PFSK-1 (cell line): ENCODE data around the gene GPR161.

Experiments used
- POLR2AphosphoS5 ChIP-seq: IDR thresholded peaks from 2 replicates; pipeline ENCODE4 v1.6.1; 2012; ENCODE audit warnings: low read depth, mild to moderate bottlenecking, control low read depth, low read length, moderate library complexity
- TAF1 ChIP-seq: IDR thresholded peaks from 2 replicates; pipeline ENCODE4 v1.6.1; 2012; ENCODE audit warnings: low read length, control low read depth, borderline replicate concordance; ENCODE audit not compliant: insufficient read depth
- TF ChIP-seq, protein P1 (sequence below), 2 experiments: IDR thresholded peaks; 2 replicates each; pipeline versions ENCODE4 v1.6.1 to v1.8.0; 2011 to 2012; ENCODE audit warnings: low read depth in 2 of 2, low read length in 2 of 2, control low read depth in 1 of 2, inconsistent platforms in 1 of 2, mild to moderate bottlenecking in 1 of 2, moderate library complexity in 1 of 2; ENCODE audit not compliant: insufficient read depth in 1 of 2

GRCh38 chr1:168032029-168032428 is 104.7 kb downstream of the GPR161 start:
- TF ChIP-seq POLR2AphosphoS5 (no peak), TAF1 (no peak)
- TF ChIP-seq, protein P1, sequence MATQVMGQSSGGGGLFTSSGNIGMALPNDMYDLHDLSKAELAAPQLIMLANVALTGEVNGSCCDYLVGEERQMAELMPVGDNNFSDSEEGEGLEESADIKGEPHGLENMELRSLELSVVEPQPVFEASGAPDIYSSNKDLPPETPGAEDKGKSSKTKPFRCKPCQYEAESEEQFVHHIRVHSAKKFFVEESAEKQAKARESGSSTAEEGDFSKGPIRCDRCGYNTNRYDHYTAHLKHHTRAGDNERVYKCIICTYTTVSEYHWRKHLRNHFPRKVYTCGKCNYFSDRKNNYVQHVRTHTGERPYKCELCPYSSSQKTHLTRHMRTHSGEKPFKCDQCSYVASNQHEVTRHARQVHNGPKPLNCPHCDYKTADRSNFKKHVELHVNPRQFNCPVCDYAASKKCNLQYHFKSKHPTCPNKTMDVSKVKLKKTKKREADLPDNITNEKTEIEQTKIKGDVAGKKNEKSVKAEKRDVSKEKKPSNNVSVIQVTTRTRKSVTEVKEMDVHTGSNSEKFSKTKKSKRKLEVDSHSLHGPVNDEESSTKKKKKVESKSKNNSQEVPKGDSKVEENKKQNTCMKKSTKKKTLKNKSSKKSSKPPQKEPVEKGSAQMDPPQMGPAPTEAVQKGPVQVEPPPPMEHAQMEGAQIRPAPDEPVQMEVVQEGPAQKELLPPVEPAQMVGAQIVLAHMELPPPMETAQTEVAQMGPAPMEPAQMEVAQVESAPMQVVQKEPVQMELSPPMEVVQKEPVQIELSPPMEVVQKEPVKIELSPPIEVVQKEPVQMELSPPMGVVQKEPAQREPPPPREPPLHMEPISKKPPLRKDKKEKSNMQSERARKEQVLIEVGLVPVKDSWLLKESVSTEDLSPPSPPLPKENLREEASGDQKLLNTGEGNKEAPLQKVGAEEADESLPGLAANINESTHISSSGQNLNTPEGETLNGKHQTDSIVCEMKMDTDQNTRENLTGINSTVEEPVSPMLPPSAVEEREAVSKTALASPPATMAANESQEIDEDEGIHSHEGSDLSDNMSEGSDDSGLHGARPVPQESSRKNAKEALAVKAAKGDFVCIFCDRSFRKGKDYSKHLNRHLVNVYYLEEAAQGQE (IDR thresholded peaks at IDR 0.05; ENCODE audit: insufficient read depth in 1 of 2, low read depth in 2 of 2, low read length in 2 of 2), result no peak
